GM21717 (cell line): ENCODE measurements around the gene BICD2.

Source experiments
- ATAC-seq: cut with Tn5 transposase; IDR thresholded peaks from one replicate; pipeline ENCODE4 v1.9.1; 2021; ENCODE audit warnings: mild to moderate bottlenecking, moderate library complexity; ENCODE audit not compliant: unreplicated experiment

The BICD2 gene

GRCh38 chr9:92671323-92671722 lies 93.3 kb downstream of the BICD2 start:
- no peak for ATAC-seq

- peak; percentile 89 for ATAC-seq
These were observed 94.5 kb downstream of the BICD2 start, which contains the start of gene IPPK for GRCh38 chr9:92669890-92670708. TSS of gene IPPK (minus strand) at chr9:92670131. CDS start at chr9:92669988, 143 bp downstream.

- peak; percentile 14 for ATAC-seq
These were observed 95.1 kb downstream of the BICD2 start for GRCh38 chr9:92669527-92669889.

- ATAC-seq: no peak
These were observed 95.7 kb downstream of the BICD2 start for GRCh38 chr9:92668746-92669526.

- no peak for ATAC-seq
These were observed 97.6 kb downstream of the BICD2 start for GRCh38 chr9:92666912-92667532.

GRCh38 chr9:92666236-92666635 lies 98.4 kb downstream of the BICD2 start:
- no peak for ATAC-seq

GRCh38 chr9:92665836-92666235 lies 98.8 kb downstream of the BICD2 start:
- no peak for ATAC-seq

- ATAC-seq: no peak
These were observed 100.1 kb downstream of the BICD2 start for GRCh38 chr9:92664394-92665152.

- no peak for ATAC-seq
These were observed 100.7 kb downstream of the BICD2 start for GRCh38 chr9:92663951-92664350.

- ATAC-seq: no peak
These were observed 101.5 kb downstream of the BICD2 start for GRCh38 chr9:92663126-92663525.

- no peak for ATAC-seq
These were observed 102.9 kb downstream of the BICD2 start for GRCh38 chr9:92661743-92662142.
